ENCODE data around the gene DPYD.

DNA sequence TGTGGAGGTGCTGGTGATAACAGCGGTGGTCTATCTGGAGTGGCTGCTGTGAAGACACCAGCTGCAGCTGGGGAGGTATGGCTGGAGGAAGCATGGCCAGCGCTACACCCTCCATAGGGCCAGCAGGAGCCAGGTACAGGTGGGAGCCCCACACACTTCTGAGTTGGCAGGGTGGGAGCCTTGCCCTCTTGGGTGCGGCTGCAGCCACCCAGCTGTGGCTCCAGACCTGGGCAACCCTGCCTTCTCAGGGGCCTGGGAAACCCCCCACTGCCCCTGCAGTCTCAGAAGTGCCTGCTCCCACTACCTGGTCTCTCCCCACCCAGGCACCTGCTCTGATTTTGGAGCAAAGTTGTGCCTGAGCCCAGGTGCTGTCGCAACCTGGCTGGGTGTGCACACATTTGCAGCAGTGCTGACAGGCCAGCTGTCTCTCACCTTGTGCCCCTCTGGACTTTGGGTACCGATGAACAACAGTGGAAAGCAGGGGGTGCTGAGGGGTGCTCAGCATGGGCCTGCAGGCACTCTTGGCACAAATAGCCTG, 76.2 kb downstream of the DPYD start:
- no peak for TF ChIP-seq EZH2 (IDR thresholded peaks at IDR 0.05; ENCODE audit: borderline replicate concordance, low read length)
- TF ChIP-seq, protein P1, sequence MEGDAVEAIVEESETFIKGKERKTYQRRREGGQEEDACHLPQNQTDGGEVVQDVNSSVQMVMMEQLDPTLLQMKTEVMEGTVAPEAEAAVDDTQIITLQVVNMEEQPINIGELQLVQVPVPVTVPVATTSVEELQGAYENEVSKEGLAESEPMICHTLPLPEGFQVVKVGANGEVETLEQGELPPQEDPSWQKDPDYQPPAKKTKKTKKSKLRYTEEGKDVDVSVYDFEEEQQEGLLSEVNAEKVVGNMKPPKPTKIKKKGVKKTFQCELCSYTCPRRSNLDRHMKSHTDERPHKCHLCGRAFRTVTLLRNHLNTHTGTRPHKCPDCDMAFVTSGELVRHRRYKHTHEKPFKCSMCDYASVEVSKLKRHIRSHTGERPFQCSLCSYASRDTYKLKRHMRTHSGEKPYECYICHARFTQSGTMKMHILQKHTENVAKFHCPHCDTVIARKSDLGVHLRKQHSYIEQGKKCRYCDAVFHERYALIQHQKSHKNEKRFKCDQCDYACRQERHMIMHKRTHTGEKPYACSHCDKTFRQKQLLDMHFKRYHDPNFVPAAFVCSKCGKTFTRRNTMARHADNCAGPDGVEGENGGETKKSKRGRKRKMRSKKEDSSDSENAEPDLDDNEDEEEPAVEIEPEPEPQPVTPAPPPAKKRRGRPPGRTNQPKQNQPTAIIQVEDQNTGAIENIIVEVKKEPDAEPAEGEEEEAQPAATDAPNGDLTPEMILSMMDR (IDR thresholded peaks at IDR 0.05; ENCODE audit: low read length): no peak

Measured in OCI-LY1 (cell line).